ENCODE measurements around the gene CMTM8.

CMTM8 gene

GRCh38 chr3:32303977-32304881, 65.7 kb downstream of the CMTM8 start:
- no peak overlapping the region for H3K4me3 ChIP-seq (ENCODE audit: low read depth, low read length)
- POLR2A ChIA-PET: no interaction called here
- no peak for TF ChIP-seq CTCF (IDR thresholded peaks at IDR 0.05; ENCODE audit: insufficient read depth, low read length, missing control alignments)
- DNase-seq (ENCODE audit: low read depth, low spot score): no peak
- CTCF ChIA-PET: interaction anchor here (1.0 to 1.3 kb wide), 3 partner anchors 8 to 127 kb away, joined by 3 to 6 read pairs (median 3); no protein-coding TSS in a partner anchor

- no peak overlapping the region for H3K4me3 ChIP-seq (ENCODE audit: low read depth, low read length)
- ChIA-PET POLR2A (no interaction called here), CTCF (interaction anchor here (1.0 to 3.2 kb wide), 4 partner anchors 8 to 128 kb away, joined by 3 to 9 read pairs (median 4); no protein-coding TSS in a partner anchor)
- DNase-seq (ENCODE audit: low read depth, low spot score): no peak
- TF ChIP-seq CTCF (IDR thresholded peaks at IDR 0.05; ENCODE audit: insufficient read depth, low read length, missing control alignments): no peak
These were observed 66.9 kb downstream of the CMTM8 start for GRCh38 chr3:32305361-32305876.

GRCh38 chr3:32306072-32306471, 67.6 kb downstream of the CMTM8 start:
- ChIA-PET POLR2A (no interaction called here), CTCF (interaction anchor here (3.2 kb wide), 1 partner anchor 9 kb away, joined by 9 read pairs; no protein-coding TSS in a partner anchor)
- TF ChIP-seq CTCF (IDR thresholded peaks at IDR 0.05; ENCODE audit: insufficient read depth, low read length, missing control alignments): no peak
- no peak for DNase-seq (ENCODE audit: low read depth, low spot score)
- no peak overlapping the region for H3K4me3 ChIP-seq (ENCODE audit: low read depth, low read length)

GRCh38 chr3:32307591-32307990, 69.1 kb downstream of the CMTM8 start:
- no peak for DNase-seq (ENCODE audit: low read depth, low spot score)
- POLR2A ChIA-PET: no interaction called here
- TF ChIP-seq CTCF (IDR thresholded peaks at IDR 0.05; ENCODE audit: insufficient read depth, low read length, missing control alignments): no peak
- CTCF ChIA-PET: interaction anchor here (1.4 to 3.2 kb wide), 2 partner anchors 11 to 13 kb away, joined by 3 to 9 read pairs; no protein-coding TSS in a partner anchor
- H3K4me3 ChIP-seq (ENCODE audit: low read depth, low read length): no peak overlapping the region

GRCh38 chr3:32308378-32308777, 69.9 kb downstream of the CMTM8 start:
- ChIA-PET POLR2A (no interaction called here), CTCF (interaction anchor here (1.4 to 3.2 kb wide), 2 partner anchors 12 to 14 kb away, joined by 3 to 9 read pairs; no protein-coding TSS in a partner anchor)
- no peak overlapping the region for H3K4me3 ChIP-seq (ENCODE audit: low read depth, low read length)
- no peak for TF ChIP-seq CTCF (IDR thresholded peaks at IDR 0.05; ENCODE audit: insufficient read depth, low read length, missing control alignments)
- DNase-seq (ENCODE audit: low read depth, low spot score): no peak

- ChIA-PET POLR2A (interaction anchor here (0.6 kb wide), 1 partner anchor 209 kb away, joined by 3 read pairs; no protein-coding TSS in a partner anchor), CTCF (interaction anchor here (1.3 kb wide), 1 partner anchor 11 kb away, joined by 4 read pairs; no protein-coding TSS in a partner anchor)
- no peak for TF ChIP-seq CTCF (IDR thresholded peaks at IDR 0.05; ENCODE audit: insufficient read depth, low read length, missing control alignments)
- no peak for DNase-seq (ENCODE audit: low read depth, low spot score)
- H3K4me3 ChIP-seq (ENCODE audit: low read depth, low read length): no peak overlapping the region
These were observed 71.3 kb downstream of the CMTM8 start for GRCh38 chr3:32309654-32310242.
